ENCODE results near the gene YWHAG.
"Not testable (repeated sequence)": the region's sequence is repeated elsewhere in the genome, so short reads cannot be mapped to it uniquely, and the experiment has no call there.

Gene YWHAG

GRCh38 chr7:76325811-76326210 lies 33.0 kb downstream of the YWHAG start:
- DNase-seq (ENCODE audit: extremely low read depth, low read depth) = no peak
- no peak overlapping the region for H3K4me3 ChIP-seq (replicated peaks; ENCODE audit: low read depth, low read length)
- no peak for TF ChIP-seq CTCF (IDR thresholded peaks at IDR 0.05; ENCODE audit: low read depth, low read length, missing control alignments)

- no peak overlapping the region for H3K4me3 ChIP-seq (replicated peaks; ENCODE audit: low read depth, low read length)
- TF ChIP-seq CTCF (IDR thresholded peaks at IDR 0.05; ENCODE audit: low read depth, low read length, missing control alignments) = no peak
- DNase-seq (ENCODE audit: extremely low read depth, low read depth) = no peak
Observed at GRCh38 chr7:76325092-76325491, 33.7 kb downstream of the YWHAG start.

- H3K4me3 ChIP-seq (replicated peaks; ENCODE audit: low read depth, low read length) = peak overlapping the region; percentile 64
- DNase-seq (ENCODE audit: extremely low read depth, low read depth) = no peak
- TF ChIP-seq CTCF (IDR thresholded peaks at IDR 0.05; ENCODE audit: low read depth, low read length, missing control alignments) = no peak
Observed at GRCh38 chr7:76318488-76319353, 40.1 kb downstream of the YWHAG start.

GRCh38 chr7:76317782-76318487 lies 40.9 kb downstream of the YWHAG start:
- peak; percentile 83 for DNase-seq (ENCODE audit: extremely low read depth, low read depth)
- peak overlapping the region; percentile 64 for H3K4me3 ChIP-seq (replicated peaks; ENCODE audit: low read depth, low read length)
- TF ChIP-seq CTCF (IDR thresholded peaks at IDR 0.05; ENCODE audit: low read depth, low read length, missing control alignments) = no peak

GRCh38 chr7:76316984-76317781 lies 41.6 kb downstream of the YWHAG start:
- TF ChIP-seq CTCF (IDR thresholded peaks at IDR 0.05; ENCODE audit: low read depth, low read length, missing control alignments) = no peak
- DNase-seq (ENCODE audit: extremely low read depth, low read depth) = no peak
- H3K4me3 ChIP-seq (replicated peaks; ENCODE audit: low read depth, low read length) = peak overlapping the region; percentile 64

- no peak for DNase-seq (ENCODE audit: extremely low read depth, low read depth)
- H3K4me3 ChIP-seq (replicated peaks; ENCODE audit: low read depth, low read length) = no peak overlapping the region
- TF ChIP-seq CTCF (IDR thresholded peaks at IDR 0.05; ENCODE audit: low read depth, low read length, missing control alignments) = no peak
Observed at GRCh38 chr7:76315364-76315763, 43.4 kb downstream of the YWHAG start.

- H3K4me3 ChIP-seq (replicated peaks; ENCODE audit: low read depth, low read length); DNase-seq (ENCODE audit: extremely low read depth, low read depth): not testable (repeated sequence)
Observed at GRCh38 chr7:76314740-76315139, 44.1 kb downstream of the YWHAG start.

Data from HFF-Myc (cell line).